AG10803 (cell line): ENCODE results near the gene MUC20.

Source experiments
- DNase-seq: peaks from one replicate; pipeline ENCODE4 v3.0.0; 2010; ENCODE audit warnings: low read depth
- H3K4me3 ChIP-seq: 2 replicates; pipeline ENCODE4 v1.5.1; 2011; ENCODE audit warnings: mild to moderate bottlenecking, low read length, control low read depth
- TF ChIP-seq, protein P1 (sequence below): conservative IDR thresholded peaks from 2 replicates; pipeline ENCODE4 v1.5.1; 2011; ENCODE audit warnings: mild to moderate bottlenecking, low read length, control low read depth, inconsistent platforms

MUC20 gene

DNA sequence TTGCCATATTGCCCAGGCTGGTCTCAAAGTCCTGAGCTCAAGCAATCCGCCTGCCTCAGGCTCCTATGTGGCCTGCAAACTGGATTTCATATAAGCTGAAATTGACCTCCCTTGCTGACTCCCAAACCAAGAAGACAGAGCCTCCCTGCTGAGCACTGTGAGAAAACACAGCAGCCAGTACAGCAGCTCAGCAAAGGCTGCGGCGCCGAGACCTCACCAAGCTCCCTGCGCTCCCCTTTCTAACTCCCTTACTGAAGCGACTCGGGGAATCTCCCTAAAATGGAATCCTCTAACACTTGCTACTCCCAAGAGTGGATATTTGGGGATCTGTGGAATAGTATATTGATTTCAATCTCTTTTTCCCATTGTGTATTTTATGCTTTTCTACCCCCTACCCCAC lies 34.6 kb downstream of the MUC20 start:
- TF ChIP-seq, protein P1, sequence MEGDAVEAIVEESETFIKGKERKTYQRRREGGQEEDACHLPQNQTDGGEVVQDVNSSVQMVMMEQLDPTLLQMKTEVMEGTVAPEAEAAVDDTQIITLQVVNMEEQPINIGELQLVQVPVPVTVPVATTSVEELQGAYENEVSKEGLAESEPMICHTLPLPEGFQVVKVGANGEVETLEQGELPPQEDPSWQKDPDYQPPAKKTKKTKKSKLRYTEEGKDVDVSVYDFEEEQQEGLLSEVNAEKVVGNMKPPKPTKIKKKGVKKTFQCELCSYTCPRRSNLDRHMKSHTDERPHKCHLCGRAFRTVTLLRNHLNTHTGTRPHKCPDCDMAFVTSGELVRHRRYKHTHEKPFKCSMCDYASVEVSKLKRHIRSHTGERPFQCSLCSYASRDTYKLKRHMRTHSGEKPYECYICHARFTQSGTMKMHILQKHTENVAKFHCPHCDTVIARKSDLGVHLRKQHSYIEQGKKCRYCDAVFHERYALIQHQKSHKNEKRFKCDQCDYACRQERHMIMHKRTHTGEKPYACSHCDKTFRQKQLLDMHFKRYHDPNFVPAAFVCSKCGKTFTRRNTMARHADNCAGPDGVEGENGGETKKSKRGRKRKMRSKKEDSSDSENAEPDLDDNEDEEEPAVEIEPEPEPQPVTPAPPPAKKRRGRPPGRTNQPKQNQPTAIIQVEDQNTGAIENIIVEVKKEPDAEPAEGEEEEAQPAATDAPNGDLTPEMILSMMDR, result no peak
- no peak overlapping the region for H3K4me3 ChIP-seq
- DNase-seq, result no peak

DNA sequence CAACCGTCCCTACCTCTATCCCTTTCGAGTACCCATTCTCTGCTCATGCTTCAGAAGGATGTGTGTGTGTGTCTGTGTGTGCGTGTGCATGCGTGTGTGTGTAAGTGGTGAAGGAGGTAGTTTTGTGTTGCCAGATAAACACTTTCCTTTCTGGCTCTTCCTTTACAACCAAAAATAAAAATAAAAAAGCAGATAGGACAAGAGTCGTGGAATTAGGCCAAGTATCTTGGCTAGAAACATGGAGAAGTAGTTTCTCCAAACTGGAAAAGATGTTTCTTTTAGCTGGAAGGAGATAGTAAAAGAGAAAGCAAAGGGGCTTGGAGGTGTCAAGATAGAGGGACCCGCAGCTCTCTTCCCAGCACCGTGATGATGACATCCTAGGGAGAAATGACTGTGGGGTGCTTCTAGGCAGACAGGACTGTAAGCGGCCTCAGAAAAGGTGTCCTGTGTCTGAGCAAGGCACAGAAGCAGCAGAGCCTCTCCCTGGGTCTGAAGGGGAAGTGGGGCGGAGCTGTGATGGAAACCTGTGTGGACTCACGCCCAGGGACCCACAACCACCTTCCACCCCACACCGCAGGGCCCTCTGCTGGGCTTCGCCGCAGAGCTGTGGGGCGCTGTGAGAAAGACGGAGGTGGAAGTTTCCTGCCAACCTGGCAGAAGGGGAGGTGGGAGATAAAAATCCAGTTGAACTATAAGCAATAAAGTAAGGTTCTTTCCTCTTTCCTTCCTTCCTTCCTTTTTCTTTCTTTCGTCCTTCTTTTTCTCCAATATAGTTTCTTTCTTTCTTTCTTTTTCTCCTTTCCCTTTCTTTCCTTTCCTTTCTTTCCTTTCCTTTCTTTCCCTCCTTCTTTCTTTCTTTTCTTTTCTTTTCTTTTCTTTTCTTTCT lies 35.3 kb downstream of the MUC20 start:
- no peak overlapping the region for H3K4me3 ChIP-seq
- no peak for DNase-seq

DNA sequence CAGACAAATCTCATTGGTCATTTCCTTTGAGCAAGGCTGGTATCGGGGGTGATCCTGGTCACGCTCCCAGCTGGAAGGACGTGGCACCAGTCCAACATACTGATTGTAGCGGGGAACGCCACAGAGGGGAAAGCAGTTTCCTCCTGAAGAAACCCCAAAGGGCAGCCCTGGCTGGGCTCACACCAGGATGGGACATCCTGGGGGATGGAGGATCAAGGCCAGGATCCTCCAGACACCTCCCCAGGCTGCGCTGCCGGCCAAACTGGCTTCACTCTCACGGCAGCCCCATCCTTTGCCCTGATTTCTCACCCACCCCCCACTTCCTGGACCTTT lies 36.6 kb downstream of the MUC20 start:
- TF ChIP-seq, protein P1, result no peak
- no peak overlapping the region for H3K4me3 ChIP-seq
- no peak for DNase-seq

More for the DNA sequence above, 35.3 kb downstream of the MUC20 start:
- TF ChIP-seq, protein P1, result no peak

DNA sequence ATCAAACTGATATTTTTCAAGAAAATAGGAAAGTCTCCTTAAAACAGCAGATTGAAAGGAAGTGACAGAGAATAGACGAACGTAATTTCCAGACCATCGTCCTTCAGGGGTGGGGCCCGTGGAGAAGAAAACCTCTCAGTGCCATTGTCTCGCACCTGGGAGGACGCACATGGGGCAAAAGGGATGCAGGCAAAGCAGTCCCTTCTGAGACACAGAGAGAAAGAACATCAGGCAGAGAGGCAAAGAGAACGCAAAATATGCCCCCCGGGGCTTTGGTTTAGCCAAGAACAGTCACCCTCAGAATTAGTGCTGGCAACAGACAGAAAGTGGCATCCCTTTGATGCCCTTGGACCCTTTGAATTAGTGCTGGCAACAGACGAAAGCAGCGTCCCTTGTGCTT lies 37.0 kb downstream of the MUC20 start:
- TF ChIP-seq, protein P1, result no peak
- no peak overlapping the region for H3K4me3 ChIP-seq
- DNase-seq, result no peak

DNA sequence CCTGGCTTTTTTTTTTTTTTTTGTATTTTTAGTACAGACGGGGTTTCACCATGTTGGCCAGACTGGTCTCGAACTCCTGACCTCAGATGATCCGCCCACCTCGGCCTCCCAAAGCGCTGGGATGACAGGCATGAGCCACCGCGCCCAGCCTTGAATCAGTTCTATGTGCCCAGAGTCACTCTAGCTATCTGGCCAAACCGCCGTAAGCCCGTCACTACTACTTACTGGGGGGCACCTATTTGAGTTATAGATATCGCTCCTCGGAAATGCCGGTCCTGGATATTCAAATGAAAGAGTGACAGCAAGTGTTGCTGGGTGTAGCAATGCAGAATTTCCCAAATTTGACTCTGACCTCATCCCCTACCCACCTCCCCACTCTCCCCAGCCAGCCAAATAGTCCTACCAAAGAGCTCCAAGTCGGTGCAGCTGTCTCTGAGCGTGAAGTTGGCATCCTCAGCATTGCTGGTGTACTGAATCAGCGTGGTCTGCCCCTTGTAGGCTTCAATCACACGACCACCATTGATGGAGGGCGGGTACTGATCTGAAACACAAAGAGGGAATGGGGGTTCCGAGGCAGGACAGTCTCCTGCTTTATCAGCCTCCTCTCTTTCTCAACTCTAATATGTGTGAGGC lies 38.1 kb downstream of the MUC20 start:
- H3K4me3 ChIP-seq, result no peak overlapping the region
- DNase-seq, result no peak
- TF ChIP-seq, protein P1, result no peak

DNA sequence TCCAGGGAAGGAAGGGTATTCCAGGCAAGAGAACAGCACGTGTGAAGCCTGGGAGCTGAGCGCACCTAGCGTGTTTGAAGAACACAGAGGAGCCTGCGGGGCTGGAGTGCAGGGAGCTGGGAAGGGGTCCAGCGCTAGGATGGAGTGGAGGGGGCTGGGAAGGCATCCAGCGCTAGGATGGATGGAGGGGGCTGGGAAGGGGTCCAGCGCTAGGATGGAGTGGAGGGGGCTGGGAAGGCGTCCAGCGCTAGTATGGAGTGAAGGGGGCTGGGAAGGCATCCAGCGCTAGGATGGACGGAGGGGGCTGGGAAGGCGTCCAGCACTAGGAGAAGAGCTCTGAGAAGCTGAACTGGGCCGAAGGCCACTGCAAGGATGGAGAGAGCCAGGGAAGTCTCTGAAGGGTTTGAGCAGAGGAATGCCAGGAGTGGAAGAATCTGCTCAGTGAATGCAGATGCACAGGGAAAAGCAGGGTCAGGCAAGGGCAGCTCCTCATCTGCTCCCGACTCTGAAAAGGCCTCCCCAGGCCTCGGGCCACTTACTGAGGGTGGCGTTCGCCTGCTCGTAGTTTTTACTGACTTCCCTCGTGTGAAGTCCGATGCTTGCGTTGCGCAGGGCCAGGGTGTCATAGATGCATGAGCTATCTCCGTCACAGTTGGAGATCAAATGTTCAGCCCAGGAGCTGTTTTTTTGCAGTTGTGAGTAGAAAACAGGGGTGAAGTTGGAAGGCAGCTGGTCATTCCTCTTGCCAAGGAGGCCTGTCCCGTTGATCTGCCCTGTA lies 39.8 kb downstream of the MUC20 start:
- TF ChIP-seq, protein P1, result no peak
- no peak for DNase-seq
- no peak overlapping the region for H3K4me3 ChIP-seq
